K562 (cell line): ENCODE results near the gene TOM1. TPM values are rescaled to one million over a fixed set of nuclear protein-coding genes. Genes with fewer than 3 reads are reported as not detected.
A peak's percentile ranks its signal among the peaks of the same experiment; 100 is the strongest.

Experiments used
- BRD9 ChIP-seq: fragments of 450-650 bp; IDR thresholded peaks from 2 replicates; pipeline ENCODE4 v1.6.1; 2018; ENCODE audit warnings: low read depth; ENCODE audit not compliant: partially characterized antibody
- CAMTA2 ChIP-seq: fragments of 250-450 bp; sonication (Bioruptor Pico); conservative IDR thresholded peaks from 2 replicates; pipeline ENCODE4 v1.5.1; 2022
- CHD1 ChIP-seq: fragments of 200-600 bp; sonication (generic); IDR thresholded peaks from one replicate; pipeline ENCODE4 v1.6.1; 2012; ENCODE audit warnings: mild to moderate bottlenecking, moderate library complexity, low read length, inconsistent platforms
- EP300 ChIP-seq: IDR thresholded peaks from 2 replicates; pipeline ENCODE4 v1.6.1; 2012; ENCODE audit warnings: low read length, improper control_type of control experiment
- GTF2F1 ChIP-seq: IDR thresholded peaks from 2 replicates; pipeline ENCODE4 v1.6.1; 2011; ENCODE audit warnings: low read depth, low read length, improper control_type of control experiment
- MYNN ChIP-seq, 2 experiments: sonication (generic); formaldehyde crosslinking in 1 of 2; IDR thresholded peaks; 2 replicates each; pipeline versions ENCODE4 v1.5.0 to v1.6.1; 2016 to 2020; ENCODE audit warnings: antibody characterized with exemption in 1 of 2, missing genetic modification reagents in 1 of 2
- NFE2 ChIP-seq: IDR thresholded peaks from 2 replicates; pipeline ENCODE4 v1.6.1; 2014; ENCODE audit warnings: antibody characterized with exemption, low read depth
- NFXL1 ChIP-seq: fragments of 450-650 bp; formaldehyde crosslinking; IDR thresholded peaks from 2 replicates; pipeline ENCODE4 v1.4.0; 2021; ENCODE audit warnings: mild to moderate bottlenecking
- POLR2B ChIP-seq: fragments of 450-650 bp; IDR thresholded peaks from 2 replicates; pipeline ENCODE4 v1.6.1; 2018; ENCODE audit warnings: low read depth; ENCODE audit not compliant: partially characterized antibody
- POLR3G ChIP-seq: IDR thresholded peaks from 2 replicates; pipeline ENCODE4 v1.6.1; 2011; ENCODE audit not compliant: insufficient read length, insufficient replicate concordance; ENCODE audit errors: extremely low read depth
- RBFOX2 ChIP-seq: fragments of 200-400 bp; formaldehyde crosslinking; IDR thresholded peaks from 2 replicates; pipeline ENCODE4 v1.6.1; 2017; ENCODE audit warnings: low read depth, mild to moderate bottlenecking, low read length, moderate library complexity
- TCFL5 ChIP-seq: fragments of 250-450 bp; sonication (Bioruptor Pico); conservative IDR thresholded peaks from 2 replicates; pipeline ENCODE4 v1.6.1; 2021; ENCODE audit warnings: mild to moderate bottlenecking, moderate library complexity, matching md5 sums
- ZEB2 ChIP-seq: fragments of 450-650 bp; IDR thresholded peaks from 2 replicates; pipeline ENCODE4 v1.6.1; 2016
- ZNF12 ChIP-seq: sonication (generic); formaldehyde crosslinking; IDR thresholded peaks from 2 replicates; pipeline ENCODE4 v1.4.0; 2020; ENCODE audit warnings: mild to moderate bottlenecking, missing genetic modification reagents
- ZNF184 ChIP-seq: sonication (generic); formaldehyde crosslinking; IDR thresholded peaks from 2 replicates; pipeline ENCODE4 v1.5.0; 2020; ENCODE audit warnings: missing genetic modification reagents
- ZNF384 ChIP-seq: IDR thresholded peaks from 2 replicates; pipeline ENCODE4 v1.6.1; 2012; ENCODE audit warnings: low read depth, low read length, improper control_type of control experiment
- ZNF551 ChIP-seq: fragments of 250-450 bp; sonication (Bioruptor Pico); IDR thresholded peaks from 2 replicates; pipeline ENCODE4 v1.5.0; 2021; ENCODE audit warnings: mild to moderate bottlenecking, moderate library complexity
- polyA plus RNA-seq, 8 experiments: library from polyadenylated mRNA; depleted of rRNA in 4 of 8; stranded (reverse) in 5 of 8; unstranded in 3 of 8; fragments of >200 nt; fragmentation: Nextera tagmentation in 2 of 8; fragmentation: Illumina TruSeq in 1 of 8; extraction: Ambion mirVana in 2 of 8; extraction: Trizol in 1 of 8; gene quantifications; 2 replicates each; pipeline versions ENCODE4 v1.2.1 to v1.2.3, GENCODE V29; 2011 to 2014; ENCODE audit warnings: inconsistent platforms in 1 of 8, missing spikeins in 1 of 8
- total RNA-seq, 7 experiments: library from RNA; depleted of rRNA in 6 of 7; stranded (reverse); fragments of >200 nt in 6 of 7; fragmentation: Illumina TruSeq in 2 of 7; extraction: Trizol in 2 of 7; gene quantifications; 2 replicates each; pipeline versions ENCODE4 v1.2.1 to v1.2.3, GENCODE V29; 2011 to 2021; ENCODE audit warnings: low replicate concordance in 1 of 7
- TF ChIP-seq, protein P1 (sequence below): fragments of 200-800 bp; sonication (Bioruptor generic); IDR thresholded peaks from 2 replicates; pipeline ENCODE4 v1.6.1; 2017; ENCODE audit warnings: missing genetic modification characterization, missing compliant biosample characterization
- TF ChIP-seq, protein P2 (sequence below): IDR thresholded peaks from 2 replicates; pipeline ENCODE4 v1.6.1; 2014; ENCODE audit warnings: antibody characterized with exemption
- TF ChIP-seq, protein P3 (sequence below): fragments of 250-450 bp; sonication (Bioruptor Pico); IDR thresholded peaks from 2 replicates; pipeline ENCODE4 v1.8.0; 2022; ENCODE audit warnings: inconsistent platforms
- TF ChIP-seq, protein P4 (sequence below): fragments of 250-450 bp; sonication (Bioruptor Pico); IDR thresholded peaks from 2 replicates; pipeline ENCODE4 v1.5.0; 2022; ENCODE audit warnings: mild to moderate bottlenecking

The TOM1 gene
- total and polyA plus RNA-seq, 9 of the 15 experiments (the other 6 are each of a cell fraction or from before 2014, with no cell fraction given), result 0.64 to 20.6 (median 12.0) TPM

DNA sequence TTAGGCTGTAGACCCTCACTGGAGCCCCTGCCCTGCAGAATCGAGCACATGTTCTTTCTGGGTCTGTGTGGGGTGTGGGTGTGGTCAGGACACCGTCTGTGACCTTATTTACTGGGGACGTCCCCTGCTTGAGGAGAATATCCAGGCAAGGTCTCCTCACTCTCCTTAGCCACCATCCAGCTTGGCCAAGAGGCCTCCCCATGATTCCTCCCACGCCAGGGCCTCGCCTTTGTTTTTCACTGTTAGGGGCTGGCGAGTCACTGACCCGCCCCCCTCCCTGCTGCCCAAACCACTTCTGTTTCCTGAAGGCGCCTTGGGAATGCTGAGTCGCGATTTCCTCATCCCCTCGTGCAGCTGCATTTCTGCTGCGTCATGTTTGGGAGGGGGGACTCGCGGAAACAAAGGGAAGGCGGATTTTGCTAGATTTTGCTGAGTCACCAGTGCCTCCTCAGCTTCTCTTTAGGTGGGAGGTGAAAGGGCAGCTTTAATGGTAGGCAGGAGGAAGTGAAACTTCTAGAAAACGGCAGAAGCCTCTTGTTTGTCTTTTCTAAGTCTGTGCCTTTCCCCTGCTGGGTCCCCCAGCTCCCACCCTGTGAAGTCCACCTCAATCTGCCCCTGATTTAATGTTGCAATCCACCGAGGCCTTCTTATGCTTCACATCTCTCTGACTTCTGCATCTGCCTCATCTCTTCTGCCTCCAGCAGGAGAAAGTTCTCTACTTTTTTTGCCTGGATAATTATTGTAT, 77.2 kb downstream of the TOM1 start (continued):
- TF ChIP-seq, protein P1, sequence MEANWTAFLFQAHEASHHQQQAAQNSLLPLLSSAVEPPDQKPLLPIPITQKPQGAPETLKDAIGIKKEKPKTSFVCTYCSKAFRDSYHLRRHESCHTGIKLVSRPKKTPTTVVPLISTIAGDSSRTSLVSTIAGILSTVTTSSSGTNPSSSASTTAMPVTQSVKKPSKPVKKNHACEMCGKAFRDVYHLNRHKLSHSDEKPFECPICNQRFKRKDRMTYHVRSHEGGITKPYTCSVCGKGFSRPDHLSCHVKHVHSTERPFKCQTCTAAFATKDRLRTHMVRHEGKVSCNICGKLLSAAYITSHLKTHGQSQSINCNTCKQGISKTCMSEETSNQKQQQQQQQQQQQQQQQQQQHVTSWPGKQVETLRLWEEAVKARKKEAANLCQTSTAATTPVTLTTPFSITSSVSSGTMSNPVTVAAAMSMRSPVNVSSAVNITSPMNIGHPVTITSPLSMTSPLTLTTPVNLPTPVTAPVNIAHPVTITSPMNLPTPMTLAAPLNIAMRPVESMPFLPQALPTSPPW (CRISPR knock-in tag), result peak; percentile 98
- no peak for TF ChIP-seq CAMTA2 (CRISPR knock-in tag)
- no peak for TF ChIP-seq POLR2B
- TF ChIP-seq EP300, result peak; percentile 84
- no peak for TF ChIP-seq ZNF12
- TF ChIP-seq NFE2, result peak; percentile 98
- no peak for TF ChIP-seq NFXL1 (CRISPR knock-in tag)
- peak; percentile 39; the same call in 1 of the 2 replicates for TF ChIP-seq ZNF384
- no peak for TF ChIP-seq ZNF551
- TF ChIP-seq ZEB2, result no peak
- no peak for TF ChIP-seq TCFL5 (CRISPR knock-in tag)
- TF ChIP-seq RBFOX2, result peak; percentile 65
- no peak for TF ChIP-seq GTF2F1
- no peak for TF ChIP-seq POLR3G
- no peak for TF ChIP-seq ZNF184
- peak; percentile 89 for TF ChIP-seq MYNN (IDR thresholded peaks at IDR 0.05)
- no peak for TF ChIP-seq MYNN (CRISPR knock-in tag; IDR thresholded peaks at IDR 0.05)
- peak; percentile 51 for TF ChIP-seq BRD9
- TF ChIP-seq, protein P2, sequence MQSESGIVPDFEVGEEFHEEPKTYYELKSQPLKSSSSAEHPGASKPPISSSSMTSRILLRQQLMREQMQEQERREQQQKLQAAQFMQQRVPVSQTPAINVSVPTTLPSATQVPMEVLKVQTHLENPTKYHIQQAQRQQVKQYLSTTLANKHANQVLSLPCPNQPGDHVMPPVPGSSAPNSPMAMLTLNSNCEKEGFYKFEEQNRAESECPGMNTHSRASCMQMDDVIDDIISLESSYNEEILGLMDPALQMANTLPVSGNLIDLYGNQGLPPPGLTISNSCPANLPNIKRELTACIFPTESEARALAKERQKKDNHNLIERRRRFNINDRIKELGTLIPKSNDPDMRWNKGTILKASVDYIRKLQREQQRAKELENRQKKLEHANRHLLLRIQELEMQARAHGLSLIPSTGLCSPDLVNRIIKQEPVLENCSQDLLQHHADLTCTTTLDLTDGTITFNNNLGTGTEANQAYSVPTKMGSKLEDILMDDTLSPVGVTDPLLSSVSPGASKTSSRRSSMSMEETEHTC, result peak; percentile 82
- TF ChIP-seq, protein P3, sequence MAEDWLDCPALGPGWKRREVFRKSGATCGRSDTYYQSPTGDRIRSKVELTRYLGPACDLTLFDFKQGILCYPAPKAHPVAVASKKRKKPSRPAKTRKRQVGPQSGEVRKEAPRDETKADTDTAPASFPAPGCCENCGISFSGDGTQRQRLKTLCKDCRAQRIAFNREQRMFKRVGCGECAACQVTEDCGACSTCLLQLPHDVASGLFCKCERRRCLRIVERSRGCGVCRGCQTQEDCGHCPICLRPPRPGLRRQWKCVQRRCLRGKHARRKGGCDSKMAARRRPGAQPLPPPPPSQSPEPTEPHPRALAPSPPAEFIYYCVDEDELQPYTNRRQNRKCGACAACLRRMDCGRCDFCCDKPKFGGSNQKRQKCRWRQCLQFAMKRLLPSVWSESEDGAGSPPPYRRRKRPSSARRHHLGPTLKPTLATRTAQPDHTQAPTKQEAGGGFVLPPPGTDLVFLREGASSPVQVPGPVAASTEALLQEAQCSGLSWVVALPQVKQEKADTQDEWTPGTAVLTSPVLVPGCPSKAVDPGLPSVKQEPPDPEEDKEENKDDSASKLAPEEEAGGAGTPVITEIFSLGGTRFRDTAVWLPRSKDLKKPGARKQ (CRISPR knock-in tag), result no peak
- TF ChIP-seq, protein P4, sequence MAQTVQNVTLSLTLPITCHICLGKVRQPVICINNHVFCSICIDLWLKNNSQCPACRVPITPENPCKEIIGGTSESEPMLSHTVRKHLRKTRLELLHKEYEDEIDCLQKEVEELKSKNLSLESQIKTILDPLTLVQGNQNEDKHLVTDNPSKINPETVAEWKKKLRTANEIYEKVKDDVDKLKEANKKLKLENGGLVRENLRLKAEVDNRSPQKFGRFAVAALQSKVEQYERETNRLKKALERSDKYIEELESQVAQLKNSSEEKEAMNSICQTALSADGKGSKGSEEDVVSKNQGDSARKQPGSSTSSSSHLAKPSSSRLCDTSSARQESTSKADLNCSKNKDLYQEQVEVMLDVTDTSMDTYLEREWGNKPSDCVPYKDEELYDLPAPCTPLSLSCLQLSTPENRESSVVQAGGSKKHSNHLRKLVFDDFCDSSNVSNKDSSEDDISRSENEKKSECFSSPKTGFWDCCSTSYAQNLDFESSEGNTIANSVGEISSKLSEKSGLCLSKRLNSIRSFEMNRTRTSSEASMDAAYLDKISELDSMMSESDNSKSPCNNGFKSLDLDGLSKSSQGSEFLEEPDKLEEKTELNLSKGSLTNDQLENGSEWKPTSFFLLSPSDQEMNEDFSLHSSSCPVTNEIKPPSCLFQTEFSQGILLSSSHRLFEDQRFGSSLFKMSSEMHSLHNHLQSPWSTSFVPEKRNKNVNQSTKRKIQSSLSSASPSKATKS (CRISPR knock-in tag), result no peak
- TF ChIP-seq CHD1, result no peak
